ENCODE measurements around the gene CDKN1C.

The CDKN1C gene

DNA sequence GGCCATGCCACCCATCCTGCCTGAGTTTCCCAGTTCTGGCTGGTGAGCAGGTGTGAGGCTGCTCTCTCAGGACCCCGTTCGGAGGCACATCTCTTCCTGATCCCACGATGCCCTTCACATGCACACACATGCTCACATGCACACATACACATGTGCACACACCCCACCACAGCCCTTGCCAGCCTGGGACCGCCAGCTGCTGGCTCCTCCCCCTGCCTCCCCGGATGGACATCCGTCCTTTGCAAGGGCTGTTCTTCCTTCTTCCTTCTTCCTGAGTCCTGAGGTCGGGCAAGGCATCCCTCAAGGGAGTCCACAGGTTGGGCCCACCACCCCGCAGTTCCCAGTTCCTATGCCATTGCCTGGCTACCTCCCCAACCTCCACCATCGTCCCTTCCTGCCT lies 10.5 kb upstream of the CDKN1C start:
- DNase-seq (ENCODE audit: low read depth) = no peak
- H3K4me3 ChIP-seq (ENCODE audit: low read depth, low read length) = no peak overlapping the region
- TF ChIP-seq, protein P1, sequence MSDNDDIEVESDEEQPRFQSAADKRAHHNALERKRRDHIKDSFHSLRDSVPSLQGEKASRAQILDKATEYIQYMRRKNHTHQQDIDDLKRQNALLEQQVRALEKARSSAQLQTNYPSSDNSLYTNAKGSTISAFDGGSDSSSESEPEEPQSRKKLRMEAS (IDR thresholded peaks at IDR 0.05; ENCODE audit: low read depth, low read length) = no peak
- TF ChIP-seq MYC (IDR thresholded peaks at IDR 0.05; ENCODE audit: low read depth, low read length) (no peak), POLR2A (IDR thresholded peaks at IDR 0.05; ENCODE audit: extremely low read depth, insufficient read length) (no peak)
- TF ChIP-seq, protein P2, sequence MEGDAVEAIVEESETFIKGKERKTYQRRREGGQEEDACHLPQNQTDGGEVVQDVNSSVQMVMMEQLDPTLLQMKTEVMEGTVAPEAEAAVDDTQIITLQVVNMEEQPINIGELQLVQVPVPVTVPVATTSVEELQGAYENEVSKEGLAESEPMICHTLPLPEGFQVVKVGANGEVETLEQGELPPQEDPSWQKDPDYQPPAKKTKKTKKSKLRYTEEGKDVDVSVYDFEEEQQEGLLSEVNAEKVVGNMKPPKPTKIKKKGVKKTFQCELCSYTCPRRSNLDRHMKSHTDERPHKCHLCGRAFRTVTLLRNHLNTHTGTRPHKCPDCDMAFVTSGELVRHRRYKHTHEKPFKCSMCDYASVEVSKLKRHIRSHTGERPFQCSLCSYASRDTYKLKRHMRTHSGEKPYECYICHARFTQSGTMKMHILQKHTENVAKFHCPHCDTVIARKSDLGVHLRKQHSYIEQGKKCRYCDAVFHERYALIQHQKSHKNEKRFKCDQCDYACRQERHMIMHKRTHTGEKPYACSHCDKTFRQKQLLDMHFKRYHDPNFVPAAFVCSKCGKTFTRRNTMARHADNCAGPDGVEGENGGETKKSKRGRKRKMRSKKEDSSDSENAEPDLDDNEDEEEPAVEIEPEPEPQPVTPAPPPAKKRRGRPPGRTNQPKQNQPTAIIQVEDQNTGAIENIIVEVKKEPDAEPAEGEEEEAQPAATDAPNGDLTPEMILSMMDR (IDR thresholded peaks at IDR 0.05; ENCODE audit: low read depth, low read length) = no peak

DNA sequence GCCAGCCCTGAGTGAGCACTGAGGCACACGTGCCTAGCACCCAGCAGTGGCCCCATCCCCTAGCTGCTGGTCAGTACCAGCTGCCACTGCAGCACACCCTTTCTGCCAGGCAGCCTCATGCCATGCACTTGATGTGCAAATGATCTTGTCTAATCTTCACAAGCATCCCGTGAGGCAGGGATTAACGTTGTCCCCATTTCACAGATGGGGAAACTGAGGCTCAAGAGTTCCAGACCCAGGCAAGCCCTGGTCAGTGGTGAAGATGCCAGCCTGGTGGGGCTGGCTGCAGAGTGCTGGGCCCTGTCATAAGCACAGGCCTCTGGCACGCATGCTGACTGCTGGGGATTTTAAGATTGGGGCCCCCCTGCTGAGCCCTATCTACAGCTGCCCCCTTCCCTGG lies 8.4 kb upstream of the CDKN1C start:
- no peak for DNase-seq (ENCODE audit: low read depth)
- no peak overlapping the region for H3K4me3 ChIP-seq (ENCODE audit: low read depth, low read length)
- TF ChIP-seq, protein P2 (IDR thresholded peaks at IDR 0.05; ENCODE audit: low read depth, low read length) = no peak
- TF ChIP-seq POLR2A (IDR thresholded peaks at IDR 0.05; ENCODE audit: extremely low read depth, insufficient read length) (no peak), MYC (IDR thresholded peaks at IDR 0.05; ENCODE audit: low read depth, low read length) (no peak)
- TF ChIP-seq, protein P1 (IDR thresholded peaks at IDR 0.05; ENCODE audit: low read depth, low read length) = no peak

DNA sequence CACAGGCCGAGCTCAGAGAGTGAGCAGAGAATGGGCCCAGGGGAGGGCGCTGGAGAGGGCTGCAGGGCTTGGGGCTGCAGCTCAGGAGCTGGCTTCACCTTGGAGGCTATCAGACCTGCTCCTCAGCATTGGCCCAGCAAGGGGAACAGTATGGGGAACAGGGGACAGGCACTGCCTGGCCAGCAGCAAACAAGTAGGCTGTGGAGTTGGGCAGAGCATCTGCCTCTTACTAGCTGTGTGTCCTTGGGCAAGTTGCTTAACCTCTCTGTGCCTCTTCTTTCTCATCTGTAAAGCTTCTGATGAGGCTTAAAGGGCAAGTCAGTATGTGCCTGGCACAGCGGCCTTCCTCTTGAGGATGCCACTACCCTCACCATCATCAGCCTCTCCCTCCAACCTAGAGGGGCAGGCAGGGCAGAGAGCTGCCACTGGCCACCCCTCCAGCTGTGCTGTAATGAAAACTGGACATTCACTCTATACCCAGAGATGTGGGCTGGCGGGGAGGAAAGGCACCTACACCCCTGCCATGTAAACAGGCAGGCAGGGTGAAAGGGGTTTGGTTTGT lies 7.5 kb upstream of the CDKN1C start:
- TF ChIP-seq, protein P2 (IDR thresholded peaks at IDR 0.05; ENCODE audit: low read depth, low read length) = peak; percentile 55
- TF ChIP-seq MYC (IDR thresholded peaks at IDR 0.05; ENCODE audit: low read depth, low read length) = no peak
- TF ChIP-seq, protein P1 (IDR thresholded peaks at IDR 0.05; ENCODE audit: low read depth, low read length) = no peak
- TF ChIP-seq POLR2A (IDR thresholded peaks at IDR 0.05; ENCODE audit: extremely low read depth, insufficient read length) = no peak
- peak; percentile 86 for DNase-seq (ENCODE audit: low read depth)
- peak overlapping the region; percentile 36 for H3K4me3 ChIP-seq (ENCODE audit: low read depth, low read length)

DNA sequence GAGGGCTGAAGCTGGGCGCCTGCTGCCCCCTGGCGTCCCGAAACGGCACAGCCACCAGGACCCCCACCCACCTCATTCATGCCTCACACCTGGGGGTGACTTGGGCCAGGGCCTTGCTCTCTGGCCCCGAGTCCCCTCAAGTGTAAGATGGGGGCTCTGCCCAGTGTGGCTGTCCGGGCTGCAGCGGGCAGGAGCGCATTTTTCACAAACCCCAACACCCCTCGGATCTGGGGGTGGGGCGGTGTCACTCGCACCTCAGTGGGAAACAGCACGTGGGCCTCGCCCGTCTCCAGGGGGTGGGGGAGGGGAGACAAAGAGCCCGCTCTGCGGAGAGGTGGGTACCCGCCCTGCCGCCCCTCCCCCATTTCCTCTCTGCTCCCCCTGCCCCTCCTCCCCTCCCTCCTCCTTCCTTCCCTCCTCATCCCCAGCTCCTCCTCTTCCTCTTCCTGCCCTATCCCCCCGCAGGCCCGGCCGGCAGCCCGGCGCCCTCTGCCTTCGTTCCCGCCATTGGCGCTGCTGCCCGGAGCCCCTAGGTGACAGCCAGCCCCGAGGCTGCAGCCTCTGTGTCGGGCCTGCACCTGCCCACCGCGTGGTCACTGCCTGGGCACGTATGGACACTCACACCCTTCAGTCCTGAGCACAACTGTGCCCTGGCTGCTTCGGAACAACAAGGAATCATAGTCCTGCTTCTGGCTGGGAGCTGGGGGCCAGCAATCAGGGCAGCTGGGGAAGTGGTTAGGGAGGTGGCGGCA lies 6.8 kb upstream of the CDKN1C start:
- peak overlapping the region; percentile 36 for H3K4me3 ChIP-seq (ENCODE audit: low read depth, low read length)
- TF ChIP-seq, protein P2 (IDR thresholded peaks at IDR 0.05; ENCODE audit: low read depth, low read length) = peak; percentile 79
- TF ChIP-seq POLR2A (IDR thresholded peaks at IDR 0.05; ENCODE audit: extremely low read depth, insufficient read length) = peak; percentile 27
- peak; percentile 75 for TF ChIP-seq MYC (IDR thresholded peaks at IDR 0.05; ENCODE audit: low read depth, low read length)
- TF ChIP-seq, protein P1 (IDR thresholded peaks at IDR 0.05; ENCODE audit: low read depth, low read length) = peak; percentile 80
- peak; percentile 83 for DNase-seq (ENCODE audit: low read depth)

DNA sequence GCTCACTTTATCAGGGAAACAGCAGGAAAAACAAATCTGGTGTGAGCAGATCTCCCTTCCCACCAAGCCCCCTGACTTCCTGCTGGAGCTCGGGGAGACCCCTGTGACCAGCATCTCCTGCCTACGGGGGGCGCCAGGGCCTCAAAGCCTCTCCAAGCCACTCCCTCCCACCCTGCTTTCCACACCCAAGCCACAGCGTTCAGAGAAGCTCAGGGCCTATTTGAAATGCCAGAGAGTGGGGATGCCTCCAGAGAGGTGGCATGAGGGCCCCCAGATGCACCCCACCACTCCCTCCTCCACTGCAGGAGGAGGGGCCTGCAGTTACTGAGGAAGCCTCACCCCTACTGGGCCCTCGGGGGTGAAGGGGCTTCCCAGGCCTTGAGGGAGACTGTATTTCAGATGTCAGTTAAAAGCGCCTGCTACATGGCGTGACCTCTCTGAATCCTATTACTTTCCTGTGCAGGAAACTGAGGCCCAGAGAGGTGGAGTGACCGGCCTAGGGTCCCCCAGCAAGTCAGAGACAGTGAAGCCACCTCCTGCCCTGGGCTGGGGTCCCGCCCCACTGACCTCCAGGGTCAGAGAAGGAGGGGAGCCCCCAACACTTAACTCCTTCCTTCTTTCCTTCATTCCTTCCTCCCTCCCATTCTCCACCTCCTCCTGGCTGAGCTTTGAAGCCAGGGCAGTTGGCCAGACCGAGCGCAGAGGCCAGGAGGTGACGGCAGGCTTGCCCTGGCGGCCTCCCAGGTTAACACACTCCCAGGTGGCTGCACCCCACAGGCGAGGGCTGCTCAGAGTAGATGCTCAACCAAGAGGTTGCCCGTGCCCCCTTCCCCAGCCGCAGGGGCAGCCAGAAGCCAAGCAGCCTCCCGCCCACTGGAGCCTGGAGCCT lies 6.0 kb upstream of the CDKN1C start:
- peak; percentile 48 for DNase-seq (ENCODE audit: low read depth)
- no peak overlapping the region for H3K4me3 ChIP-seq (ENCODE audit: low read depth, low read length)
- TF ChIP-seq POLR2A (IDR thresholded peaks at IDR 0.05; ENCODE audit: extremely low read depth, insufficient read length) = no peak
- TF ChIP-seq, protein P1 (IDR thresholded peaks at IDR 0.05; ENCODE audit: low read depth, low read length) = no peak
- no peak for TF ChIP-seq MYC (IDR thresholded peaks at IDR 0.05; ENCODE audit: low read depth, low read length)
- TF ChIP-seq, protein P2 (IDR thresholded peaks at IDR 0.05; ENCODE audit: low read depth, low read length) = no peak
